HFFc6 (cell line): ENCODE measurements around the gene LRIG2. TPM values are rescaled to one million over a fixed set of nuclear protein-coding genes. Genes with fewer than 3 reads are reported as not detected.

Experiments used
- DNase-seq: peaks from one replicate; pipeline ENCODE4 v3.0.0-alpha.2; 2018
- H3K27ac Mint-ChIP-seq: 2 replicates; pipeline ENCODE4 v1.8.0; 2020; ENCODE audit warnings: mild to moderate bottlenecking, mixed read lengths
- H3K27me3 Mint-ChIP-seq: 2 replicates; pipeline ENCODE4 v1.8.0; 2021; ENCODE audit warnings: mild to moderate bottlenecking, moderate library complexity, mixed read lengths; ENCODE audit not compliant: insufficient read depth
- H3K36me3 Mint-ChIP-seq: 2 replicates; pipeline ENCODE4 v1.8.0; 2021; ENCODE audit warnings: low read depth, mixed read lengths
- H3K4me1 Mint-ChIP-seq: 2 replicates; pipeline ENCODE4 v1.8.0; 2020; ENCODE audit warnings: low read depth, mixed read lengths
- H3K4me3 Mint-ChIP-seq: 2 replicates; pipeline ENCODE4 v1.8.0; 2020; ENCODE audit warnings: mild to moderate bottlenecking, moderate library complexity, mixed read lengths
- H3K9me3 Mint-ChIP-seq: 2 replicates; pipeline ENCODE4 v1.8.0; 2020; ENCODE audit warnings: mild to moderate bottlenecking, mixed read lengths
- total RNA-seq, 6 experiments: library from RNA; stranded (reverse); fragmentation: NEBNext Ultra II Directional; extraction: Animal tissue kit (Norgen Biotek cat#: 25700); gene quantifications; 2 replicates in 1 of 6; 3 replicates in 5 of 6; pipeline ENCODE4 v1.2.3, GENCODE V29; 2021
- TF ChIP-seq, protein P1 (sequence below): fragments of 200-600 bp; sonication (generic); IDR thresholded peaks from 2 replicates; pipeline ENCODE4 v1.5.0; 2021; ENCODE audit warnings: antibody characterized with exemption, mild to moderate bottlenecking

Gene LRIG2
- total RNA-seq, 6 experiments from 2014 or later = 5.6 to 8.5 (median 7.4) TPM

GRCh38 chr1:113086541-113086940, 13.5 kb downstream of the LRIG2 start:
- TF ChIP-seq, protein P1, sequence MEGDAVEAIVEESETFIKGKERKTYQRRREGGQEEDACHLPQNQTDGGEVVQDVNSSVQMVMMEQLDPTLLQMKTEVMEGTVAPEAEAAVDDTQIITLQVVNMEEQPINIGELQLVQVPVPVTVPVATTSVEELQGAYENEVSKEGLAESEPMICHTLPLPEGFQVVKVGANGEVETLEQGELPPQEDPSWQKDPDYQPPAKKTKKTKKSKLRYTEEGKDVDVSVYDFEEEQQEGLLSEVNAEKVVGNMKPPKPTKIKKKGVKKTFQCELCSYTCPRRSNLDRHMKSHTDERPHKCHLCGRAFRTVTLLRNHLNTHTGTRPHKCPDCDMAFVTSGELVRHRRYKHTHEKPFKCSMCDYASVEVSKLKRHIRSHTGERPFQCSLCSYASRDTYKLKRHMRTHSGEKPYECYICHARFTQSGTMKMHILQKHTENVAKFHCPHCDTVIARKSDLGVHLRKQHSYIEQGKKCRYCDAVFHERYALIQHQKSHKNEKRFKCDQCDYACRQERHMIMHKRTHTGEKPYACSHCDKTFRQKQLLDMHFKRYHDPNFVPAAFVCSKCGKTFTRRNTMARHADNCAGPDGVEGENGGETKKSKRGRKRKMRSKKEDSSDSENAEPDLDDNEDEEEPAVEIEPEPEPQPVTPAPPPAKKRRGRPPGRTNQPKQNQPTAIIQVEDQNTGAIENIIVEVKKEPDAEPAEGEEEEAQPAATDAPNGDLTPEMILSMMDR = no peak
- H3K27me3 Mint-ChIP-seq = no peaks in the 10 kb centered on the region
- DNase-seq = no peak
- H3K9me3 Mint-ChIP-seq = no peaks in the 10 kb centered on the region
- peaks cover 11% of the 10 kb centered on the region for H3K4me1 Mint-ChIP-seq
- H3K36me3 Mint-ChIP-seq = peaks cover 8% of the 10 kb centered on the region
- H3K27ac Mint-ChIP-seq = no peak overlapping the region
- H3K4me3 Mint-ChIP-seq = no peak overlapping the region

GRCh38 chr1:113088972-113089371, 16.0 kb downstream of the LRIG2 start:
- TF ChIP-seq, protein P1 = no peak
- Mint-ChIP-seq H3K27me3 (no peaks in the 10 kb centered on the region), H3K4me3 (no peak overlapping the region), H3K27ac (peak overlapping the region; percentile 68), H3K36me3 (no peaks in the 10 kb centered on the region; the same call in 1 of the 2 replicates), H3K9me3 (no peaks in the 10 kb centered on the region), H3K4me1 (peaks cover 17% of the 10 kb centered on the region)
- no peak for DNase-seq

- no peak for DNase-seq
- Mint-ChIP-seq H3K36me3 (peaks cover 6% of the 10 kb centered on the region), H3K27me3 (no peaks in the 10 kb centered on the region), H3K9me3 (no peaks in the 10 kb centered on the region), H3K27ac (no peak overlapping the region), H3K4me1 (peaks cover 23% of the 10 kb centered on the region), H3K4me3 (no peak overlapping the region)
- TF ChIP-seq, protein P1 = no peak
Measured at GRCh38 chr1:113090051-113090450, 17.1 kb downstream of the LRIG2 start.

GRCh38 chr1:113091988-113092594, 19.1 kb downstream of the LRIG2 start:
- TF ChIP-seq, protein P1 = no peak
- Mint-ChIP-seq H3K4me3 (no peak overlapping the region), H3K27ac (no peak overlapping the region), H3K36me3 (peaks cover 12% of the 10 kb centered on the region), H3K4me1 (peaks cover 23% of the 10 kb centered on the region), H3K27me3 (no peaks in the 10 kb centered on the region), H3K9me3 (no peaks in the 10 kb centered on the region)
- DNase-seq = no peak

GRCh38 chr1:113094506-113094905, 21.5 kb downstream of the LRIG2 start:
- Mint-ChIP-seq H3K27ac (no peak overlapping the region), H3K27me3 (no peaks in the 10 kb centered on the region), H3K36me3 (peaks cover 12% of the 10 kb centered on the region), H3K9me3 (no peaks in the 10 kb centered on the region), H3K4me1 (peaks cover 13% of the 10 kb centered on the region), H3K4me3 (no peak overlapping the region)
- no peak for DNase-seq
- TF ChIP-seq, protein P1 = no peak
